ENCODE measurements around the gene OTOP2. TPM values are rescaled to one million over a fixed set of nuclear protein-coding genes. Genes with fewer than 3 reads are reported as not detected.
"Not testable (repeated sequence)": the region's sequence is repeated elsewhere in the genome, so short reads cannot be mapped to it uniquely, and the experiment has no call there.

The OTOP2 gene
- total and polyA plus RNA-seq, 2 donors = not detected

- H3K36me3 ChIP-seq (ENCODE audit: insufficient read depth) = no peaks in the 10 kb centered on the region
- H3K4me3 ChIP-seq (ENCODE audit: low read depth, low read length) = no peak overlapping the region
- no peak for DNase-seq (ENCODE audit: extremely low spot score)
- no peak overlapping the region for H3K27ac ChIP-seq (ENCODE audit: low read depth)
- H3K4me1 ChIP-seq (ENCODE audit: insufficient read depth) = no peaks in the 10 kb centered on the region
- WGBS = 41% methylated on average over 33 of the region's 33 CpGs
Observed at GRCh38 chr17:74957935-74958740, 34.1 kb downstream of the OTOP2 start.

- H3K36me3 ChIP-seq (ENCODE audit: insufficient read depth) = no peaks in the 10 kb centered on the region
- no peak overlapping the region for H3K4me3 ChIP-seq (ENCODE audit: low read depth, low read length)
- no peak overlapping the region for H3K27ac ChIP-seq (ENCODE audit: low read depth)
- no peaks in the 10 kb centered on the region for H3K4me1 ChIP-seq (ENCODE audit: insufficient read depth)
- 68% methylated on average over 14 of the region's 14 CpGs for WGBS
- no peak for DNase-seq (ENCODE audit: extremely low spot score)
Observed at GRCh38 chr17:74959826-74960515, 35.9 kb downstream of the OTOP2 start.

DNA sequence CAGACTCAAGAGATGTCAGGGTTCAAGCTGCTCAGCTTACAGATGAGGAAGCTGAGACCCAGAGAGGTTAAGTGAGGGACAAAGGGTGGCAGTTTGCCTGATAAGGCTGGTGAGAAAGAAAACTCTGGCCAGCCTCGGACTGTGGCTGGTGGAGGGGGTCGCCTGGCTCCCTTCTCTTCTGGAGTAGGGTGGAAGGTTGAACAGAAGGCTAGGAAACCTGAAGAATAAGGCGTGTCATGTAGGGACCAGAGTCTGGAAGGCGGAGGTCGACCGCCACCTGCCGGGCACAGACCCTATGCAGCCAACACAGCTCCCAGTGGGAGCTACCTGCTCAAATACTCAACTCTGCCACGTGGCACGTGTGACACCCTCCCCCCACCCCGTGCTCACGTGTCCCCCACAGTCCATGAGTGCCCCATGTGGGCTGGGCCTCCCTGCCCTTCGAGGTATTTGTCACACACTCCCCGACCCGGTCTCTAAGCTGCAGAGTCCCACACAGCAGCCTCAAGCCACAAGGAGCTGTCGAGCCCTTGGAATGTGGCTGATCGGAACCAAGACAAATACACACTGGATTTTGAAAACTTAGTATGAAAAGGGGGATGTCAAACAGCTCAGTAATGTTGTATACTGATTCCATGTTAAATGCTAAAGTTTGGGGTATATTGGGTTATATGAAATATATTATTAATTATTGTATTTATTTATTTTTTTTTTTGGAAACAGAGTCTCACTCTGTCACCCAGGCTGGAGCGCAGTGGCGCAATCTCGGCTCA is 36.7 kb downstream of the OTOP2 start:
- H3K4me1 ChIP-seq (ENCODE audit: insufficient read depth) = no peaks in the 10 kb centered on the region
- no peak for DNase-seq (ENCODE audit: extremely low spot score)
- 37% methylated on average over 19 of the region's 19 CpGs for WGBS
- no peak overlapping the region for H3K4me3 ChIP-seq (ENCODE audit: low read depth, low read length)
- H3K36me3 ChIP-seq (ENCODE audit: insufficient read depth) = no peaks in the 10 kb centered on the region
- H3K27ac ChIP-seq (ENCODE audit: low read depth) = no peak overlapping the region

GRCh38 chr17:74961657-74962350 is 37.7 kb downstream of the OTOP2 start:
- no peaks in the 10 kb centered on the region for H3K4me1 ChIP-seq (ENCODE audit: insufficient read depth)
- DNase-seq (ENCODE audit: extremely low spot score) = peak; percentile 60
- 45% methylated on average over 23 of the region's 23 CpGs for WGBS
- H3K4me3 ChIP-seq (ENCODE audit: low read depth, low read length) = no peak overlapping the region
- H3K36me3 ChIP-seq (ENCODE audit: insufficient read depth) = no peaks in the 10 kb centered on the region
- H3K27ac ChIP-seq (ENCODE audit: low read depth) = no peak overlapping the region

- Histone ChIP-seq H3K27ac (ENCODE audit: low read depth) (no peak overlapping the region), H3K4me1 (ENCODE audit: insufficient read depth) (no peaks in the 10 kb centered on the region), H3K4me3 (ENCODE audit: low read depth, low read length) (no peak overlapping the region), H3K36me3 (ENCODE audit: insufficient read depth) (no peaks in the 10 kb centered on the region)
- WGBS = 86% methylated on average over 18 of the region's 18 CpGs
- no peak for DNase-seq (ENCODE audit: extremely low spot score)
Observed at GRCh38 chr17:74962622-74963394, 38.7 kb downstream of the OTOP2 start.

GRCh38 chr17:74963656-74964055 is 39.6 kb downstream of the OTOP2 start:
- DNase-seq (ENCODE audit: extremely low spot score) = no peak
- H3K27ac ChIP-seq (ENCODE audit: low read depth) = no peak overlapping the region
- H3K4me1 ChIP-seq (ENCODE audit: insufficient read depth) = no peaks in the 10 kb centered on the region
- WGBS = 63% methylated on average over 12 of the region's 12 CpGs
- no peaks in the 10 kb centered on the region for H3K36me3 ChIP-seq (ENCODE audit: insufficient read depth)
- H3K4me3 ChIP-seq (ENCODE audit: low read depth, low read length) = no peak overlapping the region

DNA sequence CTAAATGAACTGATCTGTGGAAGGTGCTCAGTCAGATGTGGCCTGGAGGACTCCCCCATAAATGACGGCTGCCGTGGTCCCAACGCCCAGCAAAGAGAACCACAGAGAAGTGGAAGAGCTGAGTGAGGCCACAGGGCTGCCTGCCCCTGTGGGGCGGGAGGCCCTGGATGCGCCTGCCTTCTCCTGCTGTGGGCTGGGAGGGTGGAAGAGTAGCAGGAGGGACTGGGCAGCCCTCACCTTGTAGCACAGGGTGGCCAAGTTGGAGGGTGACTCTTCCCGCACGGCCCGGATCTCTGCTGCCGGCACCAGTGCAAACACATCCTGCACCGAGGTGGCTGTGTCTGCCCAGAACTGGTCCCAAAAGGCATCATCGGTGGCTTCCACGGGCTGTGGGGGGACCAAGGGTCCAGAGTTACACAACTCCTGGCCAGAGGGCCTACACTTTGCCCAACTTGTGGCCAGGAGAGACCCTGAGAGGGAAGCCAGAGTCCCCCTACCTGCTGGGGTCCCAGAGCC is 40.2 kb downstream of the OTOP2 start:
- Histone ChIP-seq H3K27ac (ENCODE audit: low read depth) (no peak overlapping the region), H3K4me1 (ENCODE audit: insufficient read depth) (no peaks in the 10 kb centered on the region), H3K36me3 (ENCODE audit: insufficient read depth) (no peaks in the 10 kb centered on the region), H3K4me3 (ENCODE audit: low read depth, low read length) (no peak overlapping the region)
- 88% methylated on average over 12 of the region's 12 CpGs for WGBS
- DNase-seq (ENCODE audit: extremely low spot score) = no peak

DNA sequence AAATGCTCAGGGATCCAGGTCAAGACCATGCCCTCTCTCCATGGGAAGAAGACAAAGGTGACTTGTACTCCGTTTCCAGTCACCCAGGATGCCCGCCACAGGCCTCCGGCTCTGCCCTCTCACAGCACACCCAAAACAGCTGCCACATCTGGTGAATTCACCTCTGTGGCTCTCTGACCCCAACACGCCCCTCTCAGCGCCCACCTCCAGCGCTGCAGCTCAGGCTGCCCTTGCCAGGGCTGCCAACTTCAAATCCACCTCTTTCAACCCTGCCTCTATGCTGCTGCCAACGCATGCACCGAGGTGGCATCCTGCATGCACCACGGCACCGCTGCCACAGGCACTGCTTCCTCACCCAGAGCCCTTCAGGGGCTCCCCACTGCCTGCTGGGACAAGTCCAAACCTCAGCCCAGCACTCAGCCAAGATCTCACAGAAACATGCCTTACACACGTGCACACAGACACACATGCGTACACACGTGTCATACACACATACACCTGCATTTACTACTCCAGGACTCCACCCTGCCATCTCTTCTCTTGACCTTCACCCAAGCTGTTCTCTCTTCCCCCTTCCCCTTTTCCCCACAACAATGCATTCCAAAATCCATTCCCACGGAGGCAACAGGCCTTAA is 41.0 kb downstream of the OTOP2 start:
- Histone ChIP-seq H3K27ac (ENCODE audit: low read depth) (no peak overlapping the region), H3K4me1 (ENCODE audit: insufficient read depth) (no peaks in the 10 kb centered on the region), H3K36me3 (ENCODE audit: insufficient read depth) (no peaks in the 10 kb centered on the region), H3K4me3 (ENCODE audit: low read depth, low read length) (no peak overlapping the region)
- WGBS = 77% methylated on average over 14 of the region's 14 CpGs
- DNase-seq (ENCODE audit: extremely low spot score) = no peak

DNA sequence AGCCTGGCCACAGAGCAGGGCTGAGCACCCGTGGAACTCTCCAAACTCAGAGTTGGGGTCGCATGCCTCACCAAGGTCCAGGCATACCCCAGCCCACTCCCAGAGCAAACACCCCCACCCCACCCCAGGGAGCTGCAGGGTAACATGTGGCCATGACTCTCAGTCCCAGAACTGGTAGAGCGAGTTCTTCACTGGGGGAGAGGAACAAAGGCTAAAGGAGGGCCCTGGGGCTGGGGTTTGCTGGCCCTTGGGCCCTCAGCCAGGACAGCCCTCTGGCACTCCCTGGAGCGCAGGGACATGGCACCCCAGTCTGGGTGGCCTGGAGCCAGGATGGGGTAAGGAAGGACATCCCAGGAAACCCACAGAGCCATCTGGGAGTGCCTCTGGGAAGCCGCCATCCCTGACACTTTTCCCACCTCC is 44.3 kb downstream of the OTOP2 start:
- DNase-seq (ENCODE audit: extremely low spot score) = no peak
- Histone ChIP-seq H3K27ac (ENCODE audit: low read depth) (peak overlapping the region; percentile 38), H3K36me3 (ENCODE audit: insufficient read depth) (no peaks in the 10 kb centered on the region), H3K4me3 (ENCODE audit: low read depth, low read length) (no peak overlapping the region), H3K4me1 (ENCODE audit: insufficient read depth) (peaks cover 3% of the 10 kb centered on the region)
- WGBS = 72% methylated on average over 5 of the region's 5 CpGs

GRCh38 chr17:74969501-74969900 is 45.4 kb downstream of the OTOP2 start:
- WGBS = 92% methylated on average over 5 of the region's 5 CpGs
- H3K4me1 ChIP-seq (ENCODE audit: insufficient read depth); DNase-seq (ENCODE audit: extremely low spot score); H3K36me3 ChIP-seq (ENCODE audit: insufficient read depth); H3K27ac ChIP-seq (ENCODE audit: low read depth); H3K4me3 ChIP-seq (ENCODE audit: low read depth, low read length): not testable (repeated sequence)

DNA sequence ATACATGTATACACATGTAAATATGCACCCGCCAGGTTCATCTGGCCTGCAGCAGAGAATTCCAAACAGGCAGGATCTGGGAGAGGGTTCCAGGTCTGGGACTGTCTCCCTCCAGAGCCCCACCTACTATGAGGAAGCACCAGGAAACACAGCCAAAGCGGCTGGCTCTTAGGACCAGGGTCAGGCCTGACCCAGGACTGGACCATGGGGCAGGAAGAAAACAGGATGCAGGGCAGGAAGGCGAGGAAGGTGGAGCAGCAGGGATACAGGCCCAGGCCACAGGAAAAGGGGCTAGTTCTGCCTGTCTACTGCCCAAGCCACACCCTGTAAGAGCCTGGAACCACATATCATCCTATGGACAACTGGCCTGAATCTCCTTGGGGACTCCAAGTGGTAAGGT is 46.3 kb downstream of the OTOP2 start:
- DNase-seq (ENCODE audit: extremely low spot score) = no peak
- no peak overlapping the region for H3K4me3 ChIP-seq (ENCODE audit: low read depth, low read length)
- peaks cover 3% of the 10 kb centered on the region for H3K4me1 ChIP-seq (ENCODE audit: insufficient read depth)
- no peaks in the 10 kb centered on the region for H3K36me3 ChIP-seq (ENCODE audit: insufficient read depth)
- H3K27ac ChIP-seq (ENCODE audit: low read depth) = no peak overlapping the region
- 84% methylated on average over 3 of the region's 3 CpGs for WGBS

- peak overlapping the region; percentile 67 for H3K4me3 ChIP-seq (ENCODE audit: low read depth, low read length)
- H3K36me3 ChIP-seq (ENCODE audit: insufficient read depth) = no peaks in the 10 kb centered on the region
- WGBS = 79% methylated on average over 8 of the region's 8 CpGs
- no peak overlapping the region for H3K27ac ChIP-seq (ENCODE audit: low read depth)
- no peak for DNase-seq (ENCODE audit: extremely low spot score)
- peaks cover 3% of the 10 kb centered on the region for H3K4me1 ChIP-seq (ENCODE audit: insufficient read depth)
Observed at GRCh38 chr17:74971069-74971841, 47.2 kb downstream of the OTOP2 start.
